ENCODE data around the gene LRRN4CL. TPM values are rescaled to one million over a fixed set of nuclear protein-coding genes. Genes with fewer than 3 reads are reported as not detected.

Gene LRRN4CL
- total RNA-seq, 4 donors from 2014 or later: 17.3 to 42.2 (median 32.3) TPM

- no peak for TF ChIP-seq CTCF (IDR thresholded peaks at IDR 0.05; ENCODE audit: low read depth)
Measured at GRCh38 chr11:62715150-62716130, 26.1 kb upstream of the LRRN4CL start.

DNA sequence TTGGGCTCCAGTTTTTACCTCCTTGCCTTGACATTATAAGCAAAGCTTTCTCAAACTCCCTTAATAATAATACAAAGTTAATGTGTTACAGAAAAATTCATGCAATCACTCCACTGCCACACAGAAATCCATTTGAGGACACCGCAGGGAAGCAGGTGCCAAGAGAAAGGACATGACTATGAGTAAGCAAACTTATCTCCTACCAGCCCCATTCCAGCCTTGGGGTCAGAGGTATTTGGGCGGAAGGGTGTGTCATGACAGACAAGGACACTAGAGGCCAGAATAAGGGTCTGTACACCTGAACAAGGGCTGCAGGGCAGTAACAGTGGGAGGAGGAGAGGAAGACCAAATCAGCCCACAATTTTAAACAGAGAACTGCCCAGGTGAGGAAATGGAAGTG, 24.0 kb upstream of the LRRN4CL start:
- no peak for TF ChIP-seq CTCF (IDR thresholded peaks at IDR 0.05; ENCODE audit: low read depth)

GRCh38 chr11:62712861-62713260, 23.5 kb upstream of the LRRN4CL start:
- no peak for TF ChIP-seq CTCF (IDR thresholded peaks at IDR 0.05; ENCODE audit: low read depth)

- no peak for TF ChIP-seq CTCF (IDR thresholded peaks at IDR 0.05; ENCODE audit: low read depth)
Measured at GRCh38 chr11:62712276-62712812, 23.0 kb upstream of the LRRN4CL start.

DNA sequence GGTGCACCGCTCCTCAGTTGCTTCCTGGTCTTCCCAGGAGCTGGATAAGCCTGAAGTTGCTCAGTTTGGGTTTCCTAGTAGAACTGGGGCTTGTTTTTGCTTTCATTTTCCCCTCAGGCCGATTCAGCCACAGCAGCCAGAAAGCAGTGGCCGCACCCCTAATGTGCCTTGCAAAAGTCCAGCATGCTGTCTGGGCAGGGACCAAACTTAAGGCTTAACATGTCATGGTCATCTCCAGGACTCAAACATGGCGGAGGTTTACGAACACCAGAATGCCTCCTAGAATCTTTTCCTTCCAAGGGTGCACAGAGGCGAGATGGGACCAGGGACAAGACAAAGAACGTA, 20.6 kb upstream of the LRRN4CL start:
- no peak for TF ChIP-seq CTCF (IDR thresholded peaks at IDR 0.05; ENCODE audit: low read depth)

GRCh38 chr11:62709247-62710000, 20.1 kb upstream of the LRRN4CL start:
- TF ChIP-seq CTCF (IDR thresholded peaks at IDR 0.05; ENCODE audit: low read depth): no peak

DNA sequence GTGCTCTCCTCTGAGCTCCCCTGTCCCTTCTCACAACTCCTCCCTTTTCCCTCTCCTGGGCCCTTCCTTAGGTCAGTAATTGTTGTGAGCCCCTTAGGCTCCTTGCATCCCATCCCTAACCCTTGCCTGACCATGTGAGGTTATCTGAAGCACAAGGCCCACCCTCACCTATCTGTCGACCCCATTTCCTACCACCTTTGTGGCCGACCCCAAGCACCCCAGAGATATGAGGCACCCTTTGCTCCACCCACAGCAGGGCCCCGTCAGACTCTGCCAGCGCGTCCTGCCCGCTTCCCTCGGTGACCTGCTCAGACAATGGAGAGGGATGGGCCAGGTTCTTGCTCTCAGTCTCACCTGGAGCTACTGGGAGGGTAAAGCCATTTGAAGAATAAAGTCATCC, 19.5 kb upstream of the LRRN4CL start:
- TF ChIP-seq CTCF (IDR thresholded peaks at IDR 0.05; ENCODE audit: low read depth): no peak
